Non-pigmented ciliary epithelial cell (primary cell): ENCODE results near the gene RETSAT.
A peak's percentile ranks its signal among the peaks of the same experiment; 100 is the strongest.
"Not testable (repeated sequence)": the region's sequence is repeated elsewhere in the genome, so short reads cannot be mapped to it uniquely, and the experiment has no call there.

ENCODE experiments used
- DNase-seq: peaks from one replicate; pipeline ENCODE4 v3.0.0-alpha.2; 2010; ENCODE audit warnings: low read depth

The RETSAT gene

DNA sequence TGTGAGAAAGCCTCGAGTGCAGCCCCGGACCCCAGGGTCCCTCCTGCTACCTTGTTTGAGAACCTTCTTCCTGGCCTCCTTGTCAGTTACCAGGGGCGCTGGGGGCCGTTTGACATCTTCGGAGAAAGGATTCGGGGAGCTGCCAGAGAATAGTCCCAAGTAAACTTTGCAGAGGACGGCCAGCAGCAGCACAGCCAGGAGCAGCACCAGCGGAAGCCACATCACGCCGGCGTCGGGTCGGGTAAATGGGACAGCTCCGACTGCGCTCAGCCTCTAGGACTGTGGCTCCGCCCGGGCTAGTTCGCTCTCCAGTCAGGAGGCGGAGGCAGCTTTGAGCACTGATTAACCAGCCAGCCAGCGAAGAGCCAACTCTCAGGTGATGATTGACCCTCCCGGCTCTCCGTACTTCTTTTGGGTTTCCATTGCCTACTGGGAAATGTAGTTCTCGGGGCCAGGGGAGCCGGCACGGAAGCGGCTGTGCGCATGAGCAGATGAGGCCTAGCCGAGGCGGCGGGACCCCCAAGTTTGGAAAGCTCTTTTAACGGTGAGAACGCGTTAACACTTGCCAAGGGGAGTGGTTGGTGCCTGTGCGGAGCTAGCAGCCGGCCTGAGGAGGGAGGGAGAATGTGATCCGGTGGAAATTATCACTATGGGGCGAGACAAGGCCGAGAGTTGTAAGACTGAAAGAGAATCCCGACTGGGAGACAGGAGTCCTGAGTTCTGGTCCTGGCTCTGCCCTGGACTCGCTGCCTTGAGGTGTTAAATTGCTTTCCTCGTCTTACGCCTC, at the start of gene RETSAT, which contains the start of gene ELMOD3:
RETSAT (minus strand) TSS at position 243 of the 787 bp plus-strand sequence; CDS start at position 222, 21 bp downstream.
ELMOD3 (plus strand) TSS at position 484 of the 787 bp plus-strand sequence. CDS start 2,430 bp downstream, outside the sequence.
- peak; percentile 98 for DNase-seq

DNA sequence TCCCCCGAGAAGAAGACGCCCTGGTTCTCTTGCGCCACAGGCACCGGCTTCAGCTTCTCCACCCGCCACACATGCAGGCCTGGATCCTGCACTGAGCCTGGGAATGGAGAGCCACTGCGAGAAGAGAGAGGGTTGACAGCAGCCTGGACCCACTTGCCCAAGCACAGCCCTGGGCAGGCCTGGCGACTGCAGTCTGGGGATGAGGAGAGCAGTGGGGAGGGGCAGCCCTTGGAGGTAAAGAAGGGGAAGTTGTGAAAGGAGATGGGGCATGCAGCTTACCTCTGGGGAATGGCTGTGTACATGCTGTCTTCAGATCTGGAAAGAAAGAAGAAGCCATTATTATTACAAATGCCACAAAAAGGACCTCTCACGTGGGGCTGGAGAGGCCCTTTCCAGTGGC, 47.5 kb upstream of the RETSAT start:
- no peak for DNase-seq

DNA sequence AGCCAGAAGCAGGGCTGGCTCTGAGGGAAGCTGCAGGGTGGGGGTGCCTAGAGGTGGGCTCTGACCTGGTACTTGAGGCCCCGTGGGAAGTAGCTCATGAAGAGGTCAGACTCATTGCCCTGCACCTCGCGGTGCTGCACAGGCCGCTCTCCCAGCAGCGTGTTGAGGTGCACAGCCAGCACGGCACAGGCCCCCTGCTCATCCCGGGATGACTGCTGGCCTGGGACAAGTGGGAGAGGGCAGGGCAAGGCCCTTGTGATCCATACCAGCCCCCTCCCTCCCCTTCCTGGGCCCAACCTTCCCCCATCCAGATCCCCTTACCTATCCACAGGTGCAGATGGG, 47.1 kb upstream of the RETSAT start:
- no peak for DNase-seq

DNA sequence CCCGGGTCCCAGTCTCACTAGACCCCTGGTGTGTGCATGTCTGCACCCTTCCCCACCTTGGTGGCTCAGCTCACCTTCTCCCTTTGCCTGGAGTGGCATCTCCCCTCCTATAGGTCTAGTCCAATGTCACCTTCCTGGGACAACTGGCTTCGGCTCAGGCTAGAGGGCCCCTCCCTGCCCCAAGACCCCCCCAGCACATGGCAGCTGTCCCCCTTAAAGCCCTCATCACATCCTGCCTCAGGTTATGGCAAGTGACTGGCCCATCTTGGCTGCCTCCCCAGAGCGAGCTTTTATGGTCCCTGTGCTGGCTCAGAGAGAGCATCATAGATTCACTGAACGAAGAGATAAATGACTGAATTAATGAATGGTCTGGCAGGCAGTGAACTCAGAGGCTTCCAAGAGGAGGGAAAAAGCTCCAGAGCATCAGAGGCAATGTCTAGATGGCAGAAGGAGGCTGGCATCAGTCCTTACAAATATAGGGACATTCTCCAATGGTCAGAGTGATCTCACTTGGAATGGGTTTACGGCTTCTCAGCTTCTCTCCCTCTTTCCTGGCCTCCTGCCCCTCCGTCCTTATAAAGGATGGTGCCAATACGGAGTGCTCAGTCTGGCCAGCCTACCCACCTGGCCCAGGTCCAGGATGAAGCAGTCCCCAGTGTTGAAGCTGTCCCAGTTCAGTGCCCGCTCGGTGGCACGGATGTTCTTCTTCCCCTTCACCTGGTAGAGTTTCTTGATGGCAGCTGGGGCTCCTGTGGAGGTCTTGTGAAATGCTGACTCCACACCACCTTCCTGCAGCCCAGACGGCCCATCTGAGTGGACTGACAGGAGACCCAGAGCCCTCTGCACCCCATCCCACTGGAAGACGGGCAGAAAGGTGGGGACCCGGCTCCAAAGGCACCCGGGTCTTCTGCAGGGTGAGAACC, 46.5 kb upstream of the RETSAT start:
- no peak for DNase-seq

DNA sequence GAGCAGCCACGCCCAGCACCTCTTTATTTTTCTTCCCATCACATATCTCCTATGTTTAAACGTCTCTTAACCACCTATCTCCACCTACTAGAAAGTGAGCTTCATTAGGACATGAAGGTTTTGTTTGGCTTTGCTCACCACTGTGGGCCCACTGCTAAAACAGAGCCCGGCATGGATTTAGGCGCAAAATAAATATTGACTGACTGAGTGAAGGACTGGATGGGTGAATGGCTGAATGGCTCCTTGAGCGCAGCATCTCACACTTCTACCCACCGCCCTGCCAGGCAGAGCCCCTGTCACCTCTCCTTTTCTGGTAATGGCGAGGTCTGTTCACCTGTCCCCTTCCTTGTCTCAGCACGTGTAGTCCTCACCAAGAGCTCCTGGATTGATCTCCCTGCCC, 45.7 kb upstream of the RETSAT start:
- no peak for DNase-seq

DNA sequence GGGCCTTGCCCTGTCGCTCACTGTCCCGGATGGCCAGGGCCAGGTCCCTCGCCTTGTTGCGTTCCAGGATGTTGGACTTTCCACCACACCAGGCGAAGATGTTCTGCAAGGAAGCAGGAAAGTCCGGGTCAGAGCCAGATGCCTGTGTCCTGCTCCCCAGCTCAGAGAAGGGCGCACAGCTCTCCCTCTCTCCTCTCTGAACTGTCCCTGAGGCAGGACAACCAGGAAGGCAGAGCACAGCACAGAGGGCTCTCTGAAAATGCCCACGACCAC, 44.8 kb upstream of the RETSAT start:
- DNase-seq = no peak

DNA sequence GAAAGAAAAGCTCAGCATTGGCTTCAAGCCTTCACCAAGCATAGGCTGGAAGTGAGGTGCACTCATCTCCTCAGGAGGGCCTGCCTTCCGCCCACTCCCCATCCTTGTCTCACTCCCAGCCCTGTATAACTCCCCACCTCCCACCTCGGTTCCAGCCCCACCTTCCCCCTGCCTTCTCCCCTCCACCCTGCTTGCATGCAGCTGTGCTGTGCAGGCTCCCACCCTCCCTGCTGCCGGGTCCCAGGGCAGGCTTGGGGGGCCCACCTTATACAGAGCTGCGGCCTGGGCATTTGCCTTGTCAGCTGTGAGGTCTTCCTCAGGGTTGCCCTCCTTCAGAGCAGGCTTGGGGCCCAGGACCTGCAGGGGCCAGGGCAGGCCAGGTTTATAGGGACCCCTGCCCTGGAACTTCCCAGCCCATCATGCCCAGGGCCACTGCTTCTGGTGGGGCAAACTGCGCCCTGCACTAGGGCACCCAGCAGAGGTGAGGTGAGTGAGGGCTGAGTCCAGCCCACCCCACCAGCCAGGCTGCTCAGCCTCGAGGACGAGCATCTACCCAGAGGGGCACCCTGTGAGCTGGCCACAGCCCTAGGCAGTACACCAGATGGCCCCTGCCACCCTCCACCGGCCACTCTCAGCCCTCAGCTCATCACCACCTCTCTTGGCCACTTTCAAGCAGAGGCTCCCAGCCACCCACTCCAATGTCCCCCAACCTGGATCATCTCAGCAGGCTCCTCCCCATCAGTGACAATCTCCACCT, 44.3 kb upstream of the RETSAT start:
- DNase-seq = no peak

DNA sequence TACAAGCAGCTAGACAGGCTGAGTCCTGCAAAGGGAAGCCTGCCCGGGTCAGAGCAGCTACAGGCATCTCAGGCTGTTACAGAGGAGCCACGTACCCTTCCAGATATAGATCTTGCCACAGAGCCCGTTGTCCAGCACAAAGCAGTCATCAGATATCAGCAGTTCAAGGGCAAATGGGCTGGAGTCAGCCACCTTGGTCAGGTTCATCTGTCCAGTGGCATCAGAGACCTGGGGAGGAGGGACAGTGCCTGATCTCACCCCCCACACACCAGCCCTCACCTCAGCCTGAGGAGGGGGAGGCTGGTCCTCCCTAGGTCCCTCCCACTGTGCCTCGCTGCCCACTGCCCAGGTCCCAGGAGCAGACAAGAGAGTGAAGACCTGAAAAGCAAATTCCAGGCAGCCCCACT, 43.6 kb upstream of the RETSAT start:
- no peak for DNase-seq

DNA sequence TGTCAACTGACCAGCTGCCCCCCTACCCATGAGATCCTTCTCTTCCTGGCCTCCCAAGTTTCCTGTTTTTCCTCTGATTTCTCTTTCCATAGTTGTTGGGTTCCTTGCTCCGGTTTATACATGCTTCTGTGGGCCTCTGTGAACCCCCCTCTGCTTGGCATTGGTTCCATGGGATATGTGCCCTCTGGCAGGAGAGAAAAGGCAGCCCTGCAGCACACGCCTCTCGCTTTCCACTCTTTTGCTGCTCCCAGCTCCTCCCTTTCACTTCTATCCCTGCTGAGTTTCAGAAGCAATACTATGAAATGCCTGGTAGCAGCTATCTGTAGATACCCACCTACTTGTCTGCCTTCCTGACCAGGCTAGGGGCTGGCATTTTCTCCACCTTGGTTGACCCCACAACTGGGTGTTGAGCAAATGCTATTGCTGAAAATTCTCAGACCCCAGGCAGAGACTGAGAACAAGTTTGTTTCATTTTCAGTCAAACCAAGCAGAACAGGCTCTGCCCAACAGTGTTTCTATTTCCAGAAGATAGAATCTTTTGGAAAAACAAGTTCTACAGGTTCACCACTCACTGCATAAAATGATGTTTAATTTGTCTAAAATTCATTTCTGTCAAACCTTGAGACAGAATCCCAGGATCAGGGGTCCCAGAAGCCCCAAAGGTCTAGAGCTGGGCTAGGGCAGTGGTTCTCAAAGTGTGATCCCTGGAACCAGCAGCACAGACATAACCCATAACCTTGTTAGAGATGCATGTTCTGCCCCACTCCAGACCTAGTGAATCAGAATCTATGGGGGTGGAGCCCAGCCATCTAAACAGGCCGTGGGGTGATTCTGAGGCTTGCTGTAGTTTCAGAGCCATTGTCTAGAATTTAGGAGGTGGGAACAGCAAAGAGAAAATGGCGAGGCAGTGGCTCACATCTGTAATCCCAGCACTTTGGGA, 42.5 kb upstream of the RETSAT start:
- no peak for DNase-seq

DNA sequence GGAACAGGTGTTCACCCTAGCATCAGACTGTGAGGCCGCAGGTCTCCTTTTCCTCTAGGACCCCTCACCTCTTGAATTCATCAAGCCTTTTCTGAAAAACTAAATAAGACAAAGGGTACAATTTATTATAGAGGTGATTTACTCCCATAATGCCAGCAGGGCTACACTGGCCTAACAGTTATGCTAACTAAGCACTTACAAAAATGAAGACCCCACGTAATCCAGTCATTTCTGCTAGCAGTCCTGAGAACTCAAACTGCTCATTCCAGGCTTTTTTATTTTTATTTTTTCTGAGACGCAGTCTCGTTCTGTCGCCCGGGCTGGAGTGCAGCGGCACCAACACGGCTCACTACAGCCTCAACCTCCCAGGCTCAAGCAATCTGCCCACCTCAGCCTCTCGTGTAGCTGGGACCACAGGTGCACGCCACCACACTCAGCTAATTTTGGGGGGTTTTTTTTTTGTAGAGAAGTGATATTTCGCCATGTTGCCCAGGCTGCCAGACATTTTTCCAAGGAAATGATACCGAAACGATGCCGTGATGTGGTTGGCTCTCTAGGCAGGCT, 41.7 kb upstream of the RETSAT start:
- DNase-seq = no peak

DNA sequence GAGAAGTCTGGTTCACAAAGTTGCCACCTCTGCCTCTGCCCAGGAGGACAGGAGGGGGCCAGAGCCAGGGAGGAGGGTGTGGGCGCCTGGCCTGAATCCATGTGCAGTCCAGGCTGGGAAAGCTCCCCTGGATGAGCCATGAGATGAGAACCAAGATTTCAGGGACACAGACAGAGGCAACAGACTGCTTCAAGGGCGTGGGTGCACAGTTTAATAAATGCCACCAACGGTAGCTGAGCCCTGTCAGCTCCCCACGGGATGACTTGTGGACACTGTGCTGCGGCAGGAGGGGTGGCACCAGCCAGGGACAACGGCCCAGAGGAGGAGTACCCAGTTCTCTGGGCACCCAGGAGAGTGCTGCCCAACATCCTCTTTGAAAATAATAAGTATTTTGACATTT, 40.6 kb upstream of the RETSAT start:
- DNase-seq = no peak

DNA sequence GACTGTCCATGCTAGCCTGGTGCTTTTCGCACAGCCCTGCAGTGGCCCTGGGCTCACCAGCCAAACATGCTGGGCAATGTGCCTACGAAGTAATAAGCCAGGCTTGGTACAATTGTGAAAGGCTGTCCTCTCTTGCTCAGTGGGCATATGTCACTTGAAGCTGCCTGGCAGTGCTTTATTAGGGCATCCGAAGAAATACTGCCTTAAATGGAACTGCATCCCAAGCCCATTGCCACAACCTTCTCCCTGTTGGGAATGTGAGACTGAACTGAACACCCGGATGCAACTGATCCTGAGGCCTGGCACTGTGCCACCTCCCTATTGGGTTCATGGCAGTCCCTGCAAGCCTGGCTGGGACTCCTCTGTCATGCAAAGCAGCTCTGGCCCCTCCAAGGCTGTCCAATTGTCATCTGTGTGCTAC, 39.9 kb upstream of the RETSAT start:
- DNase-seq = no peak

DNA sequence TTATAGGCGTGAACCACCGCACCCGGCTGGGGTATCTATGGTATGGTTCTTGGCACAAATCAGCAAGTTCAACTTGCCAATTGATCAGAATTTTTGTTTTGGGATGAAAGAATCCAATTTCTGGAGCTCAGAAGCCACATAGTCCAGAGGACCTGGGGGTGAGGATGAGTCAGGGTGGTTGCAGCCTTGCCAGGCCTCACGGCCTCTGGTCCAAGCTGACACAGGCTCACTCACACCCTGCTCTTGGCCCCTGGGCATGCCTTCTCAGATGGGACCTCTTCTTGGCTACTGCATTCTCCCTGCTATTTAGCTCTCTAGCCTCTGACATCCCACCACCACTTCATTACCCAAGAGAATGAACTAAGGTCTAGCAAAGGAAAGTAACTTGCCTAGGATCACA, 39.5 kb upstream of the RETSAT start:
- no peak for DNase-seq

DNA sequence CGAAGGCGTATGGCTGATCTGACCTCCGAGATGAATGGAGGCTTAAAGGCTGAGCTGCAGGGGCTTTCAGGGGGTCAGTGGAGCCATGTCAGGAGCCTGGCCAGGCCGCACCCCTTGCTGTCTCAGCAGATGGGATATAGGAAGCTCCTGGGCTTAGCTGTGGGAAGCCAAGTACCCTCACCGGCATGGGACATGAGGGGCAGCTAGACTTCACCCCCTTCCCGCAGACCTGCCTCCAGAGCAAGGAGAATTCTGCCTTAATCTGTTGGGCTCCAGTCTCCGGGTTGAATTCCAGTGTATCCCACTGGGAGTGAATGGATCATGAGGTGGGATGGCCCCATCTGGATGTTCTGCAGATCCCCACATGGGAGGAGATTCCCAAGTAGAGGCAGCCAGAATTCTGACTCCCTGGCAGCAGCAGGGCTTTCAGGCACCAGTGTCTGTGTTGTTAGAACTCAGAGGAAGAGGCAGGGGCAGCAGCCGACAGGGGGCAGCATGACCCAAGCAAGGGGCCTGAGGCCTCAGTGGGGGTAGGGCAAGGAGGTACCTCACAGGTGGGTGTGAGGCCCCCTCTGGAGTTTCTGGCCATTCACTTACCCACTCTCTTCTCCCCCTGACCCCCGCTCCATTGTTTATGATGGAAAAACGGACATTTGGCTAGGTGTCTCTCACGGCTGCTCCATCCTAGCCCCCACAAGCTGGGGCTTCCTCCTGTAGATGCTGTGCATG, 36.8 kb upstream of the RETSAT start:
- DNase-seq = no peak

DNA sequence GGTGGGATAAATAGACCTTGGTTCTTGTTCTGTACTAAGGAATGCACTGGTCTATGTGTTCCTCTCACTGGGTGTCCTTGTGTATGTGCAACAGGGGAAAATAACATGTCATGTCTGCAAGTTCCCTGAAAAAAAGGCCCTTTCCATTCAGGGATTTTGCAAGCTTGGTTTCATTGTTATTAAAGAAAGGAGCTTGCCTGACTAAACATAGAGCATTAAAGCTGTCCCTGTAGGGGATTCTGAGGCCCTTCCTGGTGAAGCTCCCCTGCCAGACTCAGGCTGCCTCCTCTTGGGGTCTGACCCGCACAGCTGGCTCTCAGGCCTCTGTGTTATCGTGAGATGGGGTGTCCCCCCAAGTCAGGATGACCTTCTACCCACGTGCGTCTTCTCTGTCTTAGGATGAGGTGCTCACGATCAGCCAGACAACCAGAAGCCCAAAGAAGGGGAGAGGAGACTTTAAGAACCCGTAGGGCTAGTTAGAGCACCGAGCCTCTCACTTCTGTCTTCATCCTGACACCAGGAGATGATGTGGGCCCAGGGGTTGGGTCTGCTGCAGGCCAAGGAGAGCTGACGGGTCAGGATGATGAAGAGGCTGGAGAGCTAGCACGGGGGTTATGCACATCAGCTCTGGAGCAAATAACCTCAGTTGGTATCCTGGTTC, 34.7 kb upstream of the RETSAT start:
- DNase-seq = no peak

DNA sequence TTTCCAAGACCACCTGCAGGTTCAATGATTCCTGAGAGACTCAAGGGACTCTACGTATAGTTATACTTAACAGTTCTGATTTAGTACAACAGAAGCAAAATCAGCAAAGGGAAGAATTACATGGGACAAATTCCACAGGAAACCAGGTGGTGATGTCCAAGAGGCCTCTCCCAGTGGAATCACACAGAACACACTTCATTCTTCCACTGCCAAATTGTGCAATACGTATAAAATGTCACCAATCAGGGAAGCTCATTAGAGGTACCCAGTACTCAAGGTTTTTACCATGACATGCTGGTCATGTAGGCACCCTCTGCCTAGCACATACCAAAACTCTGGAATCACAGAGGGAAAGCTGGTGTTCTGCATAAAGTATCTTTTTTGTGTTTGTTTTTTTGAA, 33.4 kb upstream of the RETSAT start:
- no peak for DNase-seq

DNA sequence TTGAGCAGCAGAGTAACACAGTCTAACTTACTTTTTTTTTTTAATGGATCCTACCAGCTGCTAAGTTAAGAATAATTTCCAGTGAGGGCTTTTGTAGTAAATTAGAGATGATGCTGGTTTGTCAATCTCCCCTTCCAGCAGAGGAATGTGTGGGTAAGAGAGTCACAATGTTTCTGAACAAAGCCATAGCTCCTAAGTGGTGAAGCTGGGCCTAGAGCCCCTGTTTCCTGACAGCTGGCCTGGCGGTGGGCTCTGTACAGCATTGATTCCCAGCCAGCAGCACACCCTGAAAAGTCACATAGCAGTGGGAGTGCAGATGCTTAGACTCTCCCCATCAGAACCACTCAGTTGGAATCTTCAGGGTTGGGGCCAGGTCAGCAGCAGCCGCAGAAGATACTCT, 31.4 kb upstream of the RETSAT start:
- no peak for DNase-seq

DNA sequence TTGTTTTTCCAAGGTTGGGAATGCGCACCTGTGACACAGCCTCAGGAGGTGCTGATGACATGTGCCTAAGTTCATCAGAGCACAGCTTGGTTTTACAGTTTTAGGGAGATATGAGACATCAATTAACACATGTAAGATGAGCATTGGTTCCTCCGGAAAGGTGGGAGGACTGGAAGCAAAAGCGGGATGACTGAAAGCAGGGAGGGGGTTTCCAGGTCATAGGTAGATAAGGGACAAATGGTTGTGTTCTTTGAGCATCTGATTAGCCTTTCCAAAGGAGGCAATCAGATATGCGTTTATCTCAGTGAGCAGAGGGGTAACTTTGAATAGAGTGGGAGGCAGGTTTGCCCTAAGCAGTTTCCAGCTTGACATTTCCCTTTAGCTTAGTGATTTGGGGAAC, 29.5 kb upstream of the RETSAT start:
- DNase-seq = no peak

DNA sequence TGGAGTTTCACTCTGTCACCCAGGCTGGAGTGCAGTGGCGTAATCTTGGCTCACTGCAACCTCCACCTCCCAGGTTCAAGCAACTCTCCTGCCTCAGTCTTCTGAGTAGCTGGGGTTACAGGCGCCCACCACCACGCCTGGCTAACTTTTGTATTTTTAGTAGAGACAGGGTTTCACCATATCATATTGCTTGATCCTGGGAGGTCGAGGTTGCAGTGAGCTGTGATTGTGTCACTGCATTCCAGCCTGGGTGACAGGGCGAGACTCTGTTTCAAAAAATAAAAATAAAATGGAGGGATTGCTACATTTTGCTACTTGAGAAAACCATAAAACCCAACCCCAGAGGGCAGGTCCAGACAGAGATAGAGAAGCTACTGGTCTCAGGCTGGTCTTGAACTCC, 28.8 kb upstream of the RETSAT start:
- not testable (repeated sequence) for DNase-seq

DNA sequence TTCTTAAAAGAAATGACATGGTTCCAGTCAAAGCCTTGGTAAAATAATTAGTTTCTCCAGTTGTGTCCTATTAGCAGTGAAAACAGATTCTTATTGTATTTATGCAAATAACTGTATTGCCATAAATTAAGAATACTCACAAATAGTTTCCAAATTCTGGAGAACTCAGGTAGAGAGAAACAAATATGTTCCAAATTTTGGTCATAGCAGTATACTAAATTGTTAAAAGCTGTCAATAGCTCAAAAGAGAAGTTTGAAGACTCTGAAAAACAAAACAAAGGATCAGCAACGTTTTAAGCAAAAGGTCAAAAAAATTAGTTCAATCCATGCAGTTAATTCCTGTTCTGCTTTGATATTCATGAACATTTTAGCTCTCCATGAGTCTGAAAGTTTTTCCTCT, 25.7 kb upstream of the RETSAT start:
- no peak for DNase-seq
